Breast epithelium (tissue), 4 donors: Measurements from ENCODE around the gene EPHA2. TPM values are rescaled to one million over a fixed set of nuclear protein-coding genes. Genes with fewer than 3 reads are reported as not detected.

Source experiments
- DNase-seq, 2 donors: peaks; one replicate each; pipeline ENCODE4 v3.0.0-alpha.2; 2019; ENCODE audit warnings: low spot score in 2 of 2
- H3K27ac ChIP-seq, 2 donors: fragments of 200-600 bp; sonication (generic) in 1 of 2; one replicate each; pipeline ENCODE4 v1.5.1; 2016 to 2019; ENCODE audit warnings: mild to moderate bottlenecking in 1 of 2
- H3K27me3 ChIP-seq, 2 donors: fragments of 200-600 bp; sonication (generic) in 1 of 2; one replicate each; pipeline versions ENCODE4 v1.5.1 to v1.6.0; 2017 to 2019; ENCODE audit warnings: control low read depth in 1 of 2, mild to moderate bottlenecking in 1 of 2
- H3K36me3 ChIP-seq: fragments of 200-600 bp; one replicate; pipeline ENCODE4 v1.5.1; 2019
- H3K4me1 ChIP-seq, 2 donors: fragments of 200-600 bp; sonication (generic); one replicate each; pipeline ENCODE4 v1.5.1; 2016 to 2019; ENCODE audit warnings: control low read depth in 1 of 2
- H3K4me3 ChIP-seq, 3 donors: fragments of 200-600 bp; sonication (generic); 1 replicate in 2 of 3; 2 replicates in 1 of 3; pipeline ENCODE4 v1.5.1; 2016 to 2019; ENCODE audit warnings: mild to moderate bottlenecking in 3 of 3, moderate library complexity in 2 of 3
- H3K9me3 ChIP-seq, 2 donors: fragments of 200-600 bp; sonication (generic) in 1 of 2; one replicate each; pipeline ENCODE4 v1.5.1; 2016 to 2019; ENCODE audit warnings: control low read depth in 1 of 2
- CTCF ChIP-seq, 3 donors: fragments of 450-650 bp; IDR thresholded peaks; one replicate each; pipeline ENCODE4 v1.5.1; 2016 to 2017; ENCODE audit warnings: antibody characterized with exemption in 3 of 3, mild to moderate bottlenecking in 3 of 3, moderate library complexity in 3 of 3
- POLR2A ChIP-seq: fragments of 450-650 bp; IDR thresholded peaks from one replicate; pipeline ENCODE4 v1.6.1; 2016; ENCODE audit warnings: antibody characterized with exemption, mild to moderate bottlenecking, moderate library complexity
- POLR2AphosphoS5 ChIP-seq, 3 donors: sonication (generic); formaldehyde crosslinking; IDR thresholded peaks; one replicate each; pipeline ENCODE4 v1.6.1; 2017; ENCODE audit warnings: antibody characterized with exemption in 3 of 3
- intact Hi-C: fragments of 100-400 bp; cut with DNase I; formaldehyde crosslinking; loops from one replicate; pipeline ENCODE4 v1.15.1; 2023; ENCODE audit warnings: low total_unique reads
- total RNA-seq, 3 donors: library from RNA; depleted of rRNA; stranded (reverse); fragments of >200 nt; gene quantifications; one replicate each; pipeline ENCODE4 v1.1.0, GENCODE V29; 2016

EPHA2 gene
- total RNA-seq, 3 donors from 2014 or later: 5.8 to 18.4 (median 16.7) TPM

- TF ChIP-seq POLR2AphosphoS5 (IDR thresholded peaks at IDR 0.05): peak; percentile 25 to 56 (median 30)
- TF ChIP-seq CTCF (IDR thresholded peaks at IDR 0.05): peak; percentile 91 to 97 (median 95)
- no peak for TF ChIP-seq POLR2A
- intact Hi-C loops: no loop called here
- no peaks in the 10 kb centered on the region for H3K9me3 ChIP-seq
- DNase-seq: peak; percentile 69 to 82
- H3K4me3 ChIP-seq: peak overlapping the region in 1 of 3 donors; percentile 21
- peak overlapping the region in 1 of 2 donors; percentile 1 for H3K27ac ChIP-seq
- peaks cover 0 to 2% of the 10 kb centered on the region in 2 donors for H3K4me1 ChIP-seq
- H3K36me3 ChIP-seq: no peaks in the 10 kb centered on the region
- no peaks in the 10 kb centered on the region for H3K27me3 ChIP-seq
These were observed 76.8 kb downstream of the EPHA2 start for GRCh38 chr1:16078925-16079656.

- no peaks in the 10 kb centered on the region for H3K9me3 ChIP-seq
- no peaks in the 10 kb centered on the region for H3K27me3 ChIP-seq
- intact Hi-C loops: no loop called here
- no peak for DNase-seq
- no peaks in the 10 kb centered on the region for H3K36me3 ChIP-seq
- peaks cover 3 to 7% of the 10 kb centered on the region in 2 donors for H3K4me1 ChIP-seq
- no peak overlapping the region for H3K27ac ChIP-seq
- TF ChIP-seq CTCF (IDR thresholded peaks at IDR 0.05) (no peak), POLR2AphosphoS5 (IDR thresholded peaks at IDR 0.05) (no peak), POLR2A (no peak)
- no peak overlapping the region for H3K4me3 ChIP-seq
These were observed 78.2 kb downstream of the EPHA2 start for GRCh38 chr1:16077406-16078245.

- no peak for DNase-seq
- no peak overlapping the region for H3K4me3 ChIP-seq
- TF ChIP-seq POLR2A (no peak), POLR2AphosphoS5 (IDR thresholded peaks at IDR 0.05) (no peak), CTCF (IDR thresholded peaks at IDR 0.05) (no peak)
- intact Hi-C loops: no loop called here
- no peaks in the 10 kb centered on the region for H3K27me3 ChIP-seq
- no peaks in the 10 kb centered on the region for H3K9me3 ChIP-seq
- peaks cover 3 to 7% of the 10 kb centered on the region in 2 donors for H3K4me1 ChIP-seq
- peak overlapping the region in 1 of 2 donors; percentile 76 for H3K27ac ChIP-seq
- no peaks in the 10 kb centered on the region for H3K36me3 ChIP-seq
These were observed 79.0 kb downstream of the EPHA2 start for GRCh38 chr1:16076865-16077238.

- Histone ChIP-seq H3K27me3 (no peaks in the 10 kb centered on the region), H3K4me3 (no peak overlapping the region), H3K27ac (peak overlapping the region in 1 of 2 donors; percentile 76), H3K36me3 (no peaks in the 10 kb centered on the region), H3K9me3 (no peaks in the 10 kb centered on the region), H3K4me1 (peaks cover 3 to 7% of the 10 kb centered on the region in 2 donors)
- TF ChIP-seq POLR2A (no peak), CTCF (IDR thresholded peaks at IDR 0.05) (no peak), POLR2AphosphoS5 (IDR thresholded peaks at IDR 0.05) (no peak)
- DNase-seq: no peak
- intact Hi-C loops: no loop called here
These were observed 79.6 kb downstream of the EPHA2 start for GRCh38 chr1:16076031-16076864.
